ENCODE data around the gene AP1M1. TPM values are rescaled to one million over a fixed set of nuclear protein-coding genes. Genes with fewer than 3 reads are reported as not detected.

Gene AP1M1
- total RNA-seq, 1 experiment from 2014 or later: 98.0 TPM

DNA sequence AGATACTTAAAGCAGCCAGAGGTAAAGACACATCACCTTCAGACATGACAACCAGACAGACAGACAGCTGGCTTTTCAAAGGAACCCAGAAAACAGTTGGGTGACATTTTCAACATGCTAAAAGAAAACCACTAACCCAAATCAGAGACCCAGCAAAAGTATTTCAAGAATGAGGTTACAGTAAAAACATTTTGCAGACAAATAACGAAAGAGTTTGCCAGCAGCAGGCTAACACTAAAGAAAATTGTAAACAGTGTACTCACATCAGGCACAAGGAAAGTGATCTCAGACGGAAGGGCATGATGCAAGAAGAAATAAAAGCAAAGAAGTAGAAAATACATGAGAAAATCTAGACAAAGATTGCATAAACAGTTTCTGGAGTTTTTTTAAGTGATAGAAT is 46.4 kb downstream of the AP1M1 start:
- TF ChIP-seq, protein P1, sequence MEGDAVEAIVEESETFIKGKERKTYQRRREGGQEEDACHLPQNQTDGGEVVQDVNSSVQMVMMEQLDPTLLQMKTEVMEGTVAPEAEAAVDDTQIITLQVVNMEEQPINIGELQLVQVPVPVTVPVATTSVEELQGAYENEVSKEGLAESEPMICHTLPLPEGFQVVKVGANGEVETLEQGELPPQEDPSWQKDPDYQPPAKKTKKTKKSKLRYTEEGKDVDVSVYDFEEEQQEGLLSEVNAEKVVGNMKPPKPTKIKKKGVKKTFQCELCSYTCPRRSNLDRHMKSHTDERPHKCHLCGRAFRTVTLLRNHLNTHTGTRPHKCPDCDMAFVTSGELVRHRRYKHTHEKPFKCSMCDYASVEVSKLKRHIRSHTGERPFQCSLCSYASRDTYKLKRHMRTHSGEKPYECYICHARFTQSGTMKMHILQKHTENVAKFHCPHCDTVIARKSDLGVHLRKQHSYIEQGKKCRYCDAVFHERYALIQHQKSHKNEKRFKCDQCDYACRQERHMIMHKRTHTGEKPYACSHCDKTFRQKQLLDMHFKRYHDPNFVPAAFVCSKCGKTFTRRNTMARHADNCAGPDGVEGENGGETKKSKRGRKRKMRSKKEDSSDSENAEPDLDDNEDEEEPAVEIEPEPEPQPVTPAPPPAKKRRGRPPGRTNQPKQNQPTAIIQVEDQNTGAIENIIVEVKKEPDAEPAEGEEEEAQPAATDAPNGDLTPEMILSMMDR (IDR thresholded peaks at IDR 0.05; ENCODE audit: insufficient read depth in 1 of 2, low read depth in 1 of 2, low read length in 1 of 2, severe bottlenecking in 1 of 2, unreplicated experiment in 1 of 2): no peak
- Mint-ChIP-seq H3K4me1 (ENCODE audit: low read depth, unreplicated experiment) (peaks cover 13% of the 10 kb centered on the region), H3K4me3 (ENCODE audit: unreplicated experiment) (no peak overlapping the region), H3K27me3 (ENCODE audit: insufficient read depth, unreplicated experiment) (no peaks in the 10 kb centered on the region), H3K27ac (ENCODE audit: unreplicated experiment) (no peak overlapping the region), H3K36me3 (ENCODE audit: insufficient read depth, unreplicated experiment) (no peaks in the 10 kb centered on the region), H3K9me3 (ENCODE audit: unreplicated experiment) (no peaks in the 10 kb centered on the region)
- intact Hi-C loops (cut with micrococcal nuclease; ENCODE audit: unreplicated experiment): no loop called here
- no peak for DNase-seq
- Histone ChIP-seq H3K9me3 (no peaks in the 10 kb centered on the region), H3K27me3 (replicated peaks; ENCODE audit: control insufficient read depth, insufficient read depth, low read length) (no peaks in the 10 kb centered on the region), H3K4me1 (no peaks in the 10 kb centered on the region), H3K36me3 (ENCODE audit: control insufficient read depth, insufficient read depth, low read length) (no peaks in the 10 kb centered on the region), H3K4me3 (ENCODE audit: low read depth, low read length) (no peak overlapping the region)
- no TSS peak for BruUV-seq (replicated peaks)
- CTCF ChIA-PET: no interaction called here
- POLR2A ChIA-PET: no interaction called here

DNA sequence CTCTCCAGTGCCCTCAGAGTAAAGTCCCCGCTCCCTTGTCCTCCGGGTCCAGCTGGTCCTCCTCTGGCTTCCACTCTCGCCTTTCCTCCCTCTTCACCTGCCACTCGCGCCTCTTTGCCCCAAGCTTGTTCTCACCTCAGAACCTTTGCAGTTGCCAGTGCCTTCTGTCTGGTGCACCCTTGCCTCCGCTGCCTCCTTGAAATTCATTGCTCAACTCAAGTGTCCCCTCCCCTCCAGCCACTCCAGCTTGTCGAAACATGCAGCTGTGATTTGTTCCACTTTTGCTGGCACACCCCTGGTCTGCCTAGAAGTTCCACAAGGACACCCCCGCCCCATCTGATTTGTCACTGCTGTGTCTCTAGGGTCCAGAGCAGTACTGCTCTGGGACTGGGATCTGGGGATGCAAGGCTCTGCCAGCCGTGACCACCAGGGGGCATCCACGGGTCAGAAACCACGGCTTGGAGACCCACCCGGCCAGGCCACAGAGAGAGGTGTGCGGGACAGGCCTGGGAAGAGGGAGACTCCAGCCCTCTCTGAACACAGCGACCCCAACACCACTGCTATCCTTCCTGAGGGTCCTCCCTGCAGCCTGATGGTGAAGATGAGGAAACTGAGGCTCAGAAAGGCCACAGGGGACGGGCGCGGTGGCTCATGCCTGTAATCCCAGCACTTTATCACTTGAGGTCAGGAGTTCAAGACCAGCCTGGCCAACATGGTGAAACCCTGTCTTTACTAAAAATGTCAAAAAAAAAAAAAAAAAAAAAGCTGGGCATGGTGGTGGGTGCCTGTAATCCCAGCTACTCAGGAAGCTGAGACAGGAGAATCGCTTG is 49.9 kb downstream of the AP1M1 start:
- DNase-seq: peak; percentile 82 to 90
- no peak overlapping the region for H3K4me3 ChIP-seq (ENCODE audit: low read depth, low read length)
- intact Hi-C loops (cut with micrococcal nuclease; ENCODE audit: unreplicated experiment): loop anchor here (1.0 kb wide), 2 partner anchors 82 to 136 kb away; no protein-coding TSS in a partner anchor
- H3K9me3 Mint-ChIP-seq (ENCODE audit: unreplicated experiment): no peaks in the 10 kb centered on the region
- H3K27me3 Mint-ChIP-seq (ENCODE audit: insufficient read depth, unreplicated experiment): no peaks in the 10 kb centered on the region
- H3K36me3 ChIP-seq (ENCODE audit: control insufficient read depth, insufficient read depth, low read length): no peaks in the 10 kb centered on the region
- no peaks in the 10 kb centered on the region for H3K4me1 ChIP-seq
- ChIA-PET CTCF (interaction anchor here (0.6 to 2.7 kb wide), 7 partner anchors 15 to 135 kb away, joined by 3 to 18 read pairs (median 6); no protein-coding TSS in a partner anchor), POLR2A (no interaction called here)
- peaks cover 13% of the 10 kb centered on the region for H3K4me1 Mint-ChIP-seq (ENCODE audit: low read depth, unreplicated experiment)
- no peak overlapping the region for H3K27ac Mint-ChIP-seq (ENCODE audit: unreplicated experiment)
- H3K9me3 ChIP-seq: no peaks in the 10 kb centered on the region
- H3K4me3 Mint-ChIP-seq (ENCODE audit: unreplicated experiment): no peak overlapping the region
- no peaks in the 10 kb centered on the region for H3K36me3 Mint-ChIP-seq (ENCODE audit: insufficient read depth, unreplicated experiment)
- BruUV-seq (replicated peaks): no TSS peak
- TF ChIP-seq, protein P1 (IDR thresholded peaks at IDR 0.05; ENCODE audit: insufficient read depth in 1 of 2, low read depth in 1 of 2, low read length in 1 of 2, severe bottlenecking in 1 of 2, unreplicated experiment in 1 of 2): peak; percentile 88 to 94
- H3K27me3 ChIP-seq (replicated peaks; ENCODE audit: control insufficient read depth, insufficient read depth, low read length): no peaks in the 10 kb centered on the region

DNA sequence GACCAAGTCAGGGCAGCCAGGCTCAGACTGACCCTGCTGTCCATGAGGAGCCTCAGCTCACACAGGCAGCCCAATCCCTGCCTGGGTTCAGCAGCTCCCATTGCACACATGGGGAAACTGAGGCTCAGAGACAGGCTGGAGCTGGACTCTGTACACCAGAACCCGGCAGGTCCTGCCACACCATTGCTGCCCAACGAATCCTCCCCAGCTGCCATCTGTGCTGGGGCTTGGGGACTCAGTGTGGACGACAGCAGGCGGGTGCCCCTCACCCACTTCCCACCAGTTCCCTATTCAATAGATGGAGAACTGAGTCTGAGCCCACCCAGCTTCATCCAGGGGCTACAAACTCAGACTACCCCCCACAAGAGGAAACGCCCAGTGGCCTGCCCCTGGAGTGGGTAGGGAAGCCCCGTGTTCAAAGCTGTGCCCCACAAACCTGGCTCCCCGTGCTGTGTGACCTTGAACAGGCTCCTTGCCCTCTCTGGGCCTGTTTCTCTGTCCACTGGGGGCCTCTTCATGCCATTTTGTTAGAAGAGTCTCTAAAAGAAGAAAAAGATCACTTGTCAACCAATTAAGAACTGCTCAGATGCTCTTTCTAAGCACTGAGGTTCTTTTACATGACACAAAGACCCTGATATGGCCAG is 50.8 kb downstream of the AP1M1 start:
- Histone ChIP-seq H3K36me3 (ENCODE audit: control insufficient read depth, insufficient read depth, low read length) (no peaks in the 10 kb centered on the region), H3K27me3 (replicated peaks; ENCODE audit: control insufficient read depth, insufficient read depth, low read length) (no peaks in the 10 kb centered on the region), H3K9me3 (no peaks in the 10 kb centered on the region), H3K4me3 (ENCODE audit: low read depth, low read length) (no peak overlapping the region), H3K4me1 (no peaks in the 10 kb centered on the region)
- no peak overlapping the region for H3K27ac Mint-ChIP-seq (ENCODE audit: unreplicated experiment)
- no peak overlapping the region for H3K4me3 Mint-ChIP-seq (ENCODE audit: unreplicated experiment)
- TF ChIP-seq, protein P1 (IDR thresholded peaks at IDR 0.05; ENCODE audit: insufficient read depth in 1 of 2, low read depth in 1 of 2, low read length in 1 of 2, severe bottlenecking in 1 of 2, unreplicated experiment in 1 of 2): no peak
- DNase-seq: no peak
- POLR2A ChIA-PET: interaction anchor here (0.5 kb wide), 1 partner anchor 47 kb away, joined by 3 read pairs; no protein-coding TSS in a partner anchor
- no peaks in the 10 kb centered on the region for H3K27me3 Mint-ChIP-seq (ENCODE audit: insufficient read depth, unreplicated experiment)
- CTCF ChIA-PET: interaction anchor here (0.6 to 2.7 kb wide), 4 partner anchors 14 to 134 kb away, joined by 3 to 18 read pairs (median 10); no protein-coding TSS in a partner anchor
- no TSS peak for BruUV-seq (replicated peaks)
- H3K9me3 Mint-ChIP-seq (ENCODE audit: unreplicated experiment): no peaks in the 10 kb centered on the region
- H3K36me3 Mint-ChIP-seq (ENCODE audit: insufficient read depth, unreplicated experiment): no peaks in the 10 kb centered on the region
- intact Hi-C loops (cut with micrococcal nuclease; ENCODE audit: unreplicated experiment): no loop called here
- peaks cover 13% of the 10 kb centered on the region for H3K4me1 Mint-ChIP-seq (ENCODE audit: low read depth, unreplicated experiment)
